ENCODE measurements around the gene C1orf167. TPM values are rescaled to one million over a fixed set of nuclear protein-coding genes. Genes with fewer than 3 reads are reported as not detected.

C1orf167 gene
- polyA plus RNA-seq, 1 donor from 2014 or later, result not detected

GRCh38 chr1:11805422-11806306 lies 43.7 kb downstream of the C1orf167 start, which contains the start of the genes CLCN6 and MTHFR:
Gene CLCN6, plus strand, starts transcription at chr1:11806191. Its CDS starts 72 bp downstream, at chr1:11806263.
Gene MTHFR, minus strand, starts transcription at chr1:11805964. Its CDS starts 2,848 bp downstream, at chr1:11803116.
- H3K4me1 Mint-ChIP-seq, result peaks cover 38 to 53% (median 46%) of the 10 kb centered on the region in 3 donors
- H3K36me3 Mint-ChIP-seq, result peaks cover 3% of the 10 kb centered on the region
- H3K9me3 Mint-ChIP-seq, result no peaks in the 10 kb centered on the region
- H3K4me3 Mint-ChIP-seq, result peak within 1 kb of the TSS; percentile 87 to 100 (median 100)
- no peaks in the 10 kb centered on the region for H3K27me3 Mint-ChIP-seq
- peak within 1 kb of the TSS; percentile 89 to 100 (median 100) for H3K27ac Mint-ChIP-seq

GRCh38 chr1:11806307-11806936 lies 44.4 kb downstream of the C1orf167 start:
- Mint-ChIP-seq H3K4me1 (peaks cover 38 to 50% (median 46%) of the 10 kb centered on the region in 3 donors), H3K9me3 (no peaks in the 10 kb centered on the region), H3K4me3 (peak overlapping the region; percentile 87 to 100 (median 100)), H3K27me3 (no peaks in the 10 kb centered on the region), H3K27ac (peak overlapping the region; percentile 89 to 100 (median 100)), H3K36me3 (peaks cover 1% of the 10 kb centered on the region)

GRCh38 chr1:11807133-11807532 lies 45.1 kb downstream of the C1orf167 start:
- Mint-ChIP-seq H3K4me3 (peak overlapping the region; percentile 87 to 100 (median 100)), H3K27me3 (no peaks in the 10 kb centered on the region), H3K27ac (peak overlapping the region; percentile 89 to 100 (median 100)), H3K4me1 (peaks cover 38 to 52% (median 43%) of the 10 kb centered on the region in 3 donors), H3K9me3 (no peaks in the 10 kb centered on the region), H3K36me3 (peaks cover 3% of the 10 kb centered on the region)

GRCh38 chr1:11813021-11813420 lies 51.0 kb downstream of the C1orf167 start:
- H3K9me3 Mint-ChIP-seq, result no peaks in the 10 kb centered on the region
- H3K27ac Mint-ChIP-seq, result peak overlapping the region; percentile 37 to 98 (median 78)
- peaks cover 19 to 31% (median 20%) of the 10 kb centered on the region in 3 donors for H3K4me1 Mint-ChIP-seq
- H3K27me3 Mint-ChIP-seq, result no peaks in the 10 kb centered on the region
- H3K4me3 Mint-ChIP-seq, result peak overlapping the region in 2 of 4 donors; percentile 3 to 49
- H3K36me3 Mint-ChIP-seq, result peaks cover 5% of the 10 kb centered on the region

GRCh38 chr1:11817192-11817591 lies 55.2 kb downstream of the C1orf167 start:
- H3K9me3 Mint-ChIP-seq, result no peaks in the 10 kb centered on the region
- H3K4me3 Mint-ChIP-seq, result no peak overlapping the region
- H3K27ac Mint-ChIP-seq, result peak overlapping the region; percentile 57 to 98 (median 84)
- H3K27me3 Mint-ChIP-seq, result no peaks in the 10 kb centered on the region
- peaks cover 3% of the 10 kb centered on the region for H3K36me3 Mint-ChIP-seq
- peaks cover 13 to 20% (median 14%) of the 10 kb centered on the region in 3 donors for H3K4me1 Mint-ChIP-seq

- H3K9me3 Mint-ChIP-seq, result no peaks in the 10 kb centered on the region
- H3K27ac Mint-ChIP-seq, result no peak overlapping the region
- peaks cover 0 to 5% (median 1%) of the 10 kb centered on the region in 3 donors for H3K4me1 Mint-ChIP-seq
- no peak overlapping the region for H3K4me3 Mint-ChIP-seq
- no peaks in the 10 kb centered on the region for H3K36me3 Mint-ChIP-seq
- H3K27me3 Mint-ChIP-seq, result no peaks in the 10 kb centered on the region
Measured at GRCh38 chr1:11822091-11822490, 60.1 kb downstream of the C1orf167 start.

GRCh38 chr1:11823366-11824137 lies 61.6 kb downstream of the C1orf167 start:
- Mint-ChIP-seq H3K4me3 (no peak overlapping the region), H3K27ac (no peak overlapping the region), H3K4me1 (peaks cover 0 to 5% (median 1%) of the 10 kb centered on the region in 3 donors), H3K27me3 (no peaks in the 10 kb centered on the region), H3K9me3 (no peaks in the 10 kb centered on the region), H3K36me3 (no peaks in the 10 kb centered on the region)

GRCh38 chr1:11825131-11825530 lies 63.1 kb downstream of the C1orf167 start:
- H3K4me1 Mint-ChIP-seq, result peaks cover 0 to 5% (median 0%) of the 10 kb centered on the region in 3 donors
- no peaks in the 10 kb centered on the region for H3K27me3 Mint-ChIP-seq
- H3K27ac Mint-ChIP-seq, result no peak overlapping the region
- H3K36me3 Mint-ChIP-seq, result no peaks in the 10 kb centered on the region
- H3K4me3 Mint-ChIP-seq, result no peak overlapping the region
- H3K9me3 Mint-ChIP-seq, result no peaks in the 10 kb centered on the region

- peak overlapping the region in 1 of 4 donors; percentile 12 for H3K4me3 Mint-ChIP-seq
- no peak overlapping the region for H3K27ac Mint-ChIP-seq
- H3K27me3 Mint-ChIP-seq, result no peaks in the 10 kb centered on the region
- H3K9me3 Mint-ChIP-seq, result no peaks in the 10 kb centered on the region
- no peaks in the 10 kb centered on the region for H3K4me1 Mint-ChIP-seq
- H3K36me3 Mint-ChIP-seq, result no peaks in the 10 kb centered on the region
Measured at GRCh38 chr1:11826946-11827345, 65.0 kb downstream of the C1orf167 start.

- Mint-ChIP-seq H3K36me3 (peaks cover 2% of the 10 kb centered on the region), H3K27ac (no peak overlapping the region), H3K27me3 (no peaks in the 10 kb centered on the region), H3K4me3 (no peak overlapping the region), H3K4me1 (no peaks in the 10 kb centered on the region), H3K9me3 (no peaks in the 10 kb centered on the region)
Measured at GRCh38 chr1:11828511-11828910, 66.5 kb downstream of the C1orf167 start.

GRCh38 chr1:11831945-11832725 lies 70.1 kb downstream of the C1orf167 start:
- H3K9me3 Mint-ChIP-seq, result no peaks in the 10 kb centered on the region
- no peak overlapping the region for H3K4me3 Mint-ChIP-seq
- no peak overlapping the region for H3K27ac Mint-ChIP-seq
- peaks cover 0 to 2% (median 0%) of the 10 kb centered on the region in 3 donors for H3K4me1 Mint-ChIP-seq
- H3K27me3 Mint-ChIP-seq, result no peaks in the 10 kb centered on the region
- peaks cover 7% of the 10 kb centered on the region for H3K36me3 Mint-ChIP-seq

GRCh38 chr1:11833497-11833896 lies 71.5 kb downstream of the C1orf167 start:
- H3K4me1 Mint-ChIP-seq, result peaks cover under 1 to 2% (median 1%) of the 10 kb centered on the region in 3 donors
- H3K27ac Mint-ChIP-seq, result no peak overlapping the region
- peaks cover 7% of the 10 kb centered on the region for H3K36me3 Mint-ChIP-seq
- no peaks in the 10 kb centered on the region for H3K9me3 Mint-ChIP-seq
- H3K4me3 Mint-ChIP-seq, result no peak overlapping the region
- H3K27me3 Mint-ChIP-seq, result no peaks in the 10 kb centered on the region

- H3K9me3 Mint-ChIP-seq, result no peaks in the 10 kb centered on the region
- H3K4me3 Mint-ChIP-seq, result no peak overlapping the region
- peaks cover 7% of the 10 kb centered on the region for H3K36me3 Mint-ChIP-seq
- peaks cover 4 to 5% (median 5%) of the 10 kb centered on the region in 3 donors for H3K4me1 Mint-ChIP-seq
- H3K27me3 Mint-ChIP-seq, result no peaks in the 10 kb centered on the region
- H3K27ac Mint-ChIP-seq, result no peak overlapping the region
Measured at GRCh38 chr1:11833900-11834299, 71.9 kb downstream of the C1orf167 start.

All from IgD-negative memory B cell (primary cell).